HEK293 (cell line): ENCODE data around the gene TEKTIP1.

ENCODE experiments used
- CTCF ChIA-PET: fragments of 350-600 bp; formaldehyde crosslinking; extraction: SDS; loops from one replicate; lab custom pipeline; 2021; ENCODE audit warnings: antibody characterized with exemption; lab: Yijun Ruan, JAX
- POLR2A ChIA-PET: fragments of 300-600 bp; formaldehyde crosslinking; extraction: SDS; loops from one replicate; lab custom pipeline; 2020; ENCODE audit warnings: antibody characterized with exemption, inconsistent platforms; lab: Yijun Ruan, JAX
- H3K27ac ChIP-seq: fragments of 200-500 bp; sonication (Bioruptor generic); 2 replicates; pipeline ENCODE4 v1.5.1; 2014; ENCODE audit warnings: low read depth, low read length, control low read depth, inconsistent platforms; ENCODE audit errors: extremely low read depth
- H3K36me3 ChIP-seq, 2 experiments: fragments of 200-500 bp in 1 of 2; sonication (Bioruptor generic) in 1 of 2; 1 replicate in 1 of 2; 2 replicates in 1 of 2; pipeline ENCODE4 v1.5.1; 2014 to 2017; ENCODE audit warnings: inconsistent platforms in 2 of 2, low read length in 2 of 2; ENCODE audit not compliant: control insufficient read depth in 2 of 2, insufficient read depth in 1 of 2
- H3K4me1 ChIP-seq: fragments of 200-500 bp; sonication (Bioruptor generic); 2 replicates; pipeline ENCODE4 v1.5.1; 2014; ENCODE audit warnings: mild to moderate bottlenecking, low read length, inconsistent platforms; ENCODE audit not compliant: control insufficient read depth, insufficient read depth
- H3K4me3 ChIP-seq: 2 replicates; pipeline ENCODE4 v1.5.1; 2011; ENCODE audit warnings: low read depth, mild to moderate bottlenecking, control low read depth, low read length, moderate library complexity
- H3K9me3 ChIP-seq: fragments of 200-500 bp; sonication (Bioruptor generic); 2 replicates; pipeline ENCODE4 v1.5.1; 2014; ENCODE audit warnings: low read depth, low read length, inconsistent platforms; ENCODE audit not compliant: control insufficient read depth, insufficient read depth
- BCL11B ChIP-seq: fragments of 450-650 bp; formaldehyde crosslinking; IDR thresholded peaks from 2 replicates; pipeline ENCODE4 v1.5.1; 2016; ENCODE audit warnings: low read depth, missing biosample characterization, missing genetic modification characterization
- SALL2 ChIP-seq: fragments of 450-650 bp; formaldehyde crosslinking; IDR thresholded peaks from 2 replicates; pipeline ENCODE4 v1.5.0; 2017; ENCODE audit warnings: missing biosample characterization, mild to moderate bottlenecking, missing genetic modification characterization, borderline replicate concordance
- WT1 ChIP-seq: fragments of 450-650 bp; formaldehyde crosslinking; IDR thresholded peaks from 2 replicates; pipeline ENCODE4 v1.5.1; 2016; ENCODE audit warnings: missing biosample characterization, missing genetic modification characterization
- ZFHX2 ChIP-seq: fragments of 450-650 bp; formaldehyde crosslinking; conservative IDR thresholded peaks from 2 replicates; pipeline ENCODE4 v1.5.1; 2016; ENCODE audit warnings: missing biosample characterization, missing genetic modification characterization
- ZFP41 ChIP-seq: fragments of 450-650 bp; formaldehyde crosslinking; IDR thresholded peaks from 2 replicates; pipeline ENCODE4 v1.5.1; 2016; ENCODE audit warnings: missing biosample characterization, missing genetic modification characterization, borderline replicate concordance
- ZNF184 ChIP-seq: fragments of 450-650 bp; IDR thresholded peaks from 2 replicates; pipeline ENCODE4 v1.5.1; 2018; ENCODE audit warnings: missing biosample characterization, mild to moderate bottlenecking, missing genetic modification characterization
- ZNF19 ChIP-seq: fragments of 450-650 bp; formaldehyde crosslinking; IDR thresholded peaks from 2 replicates; pipeline ENCODE4; 2016; ENCODE audit warnings: missing biosample characterization, missing genetic modification characterization, low read depth
- ZNF223 ChIP-seq: fragments of 450-650 bp; formaldehyde crosslinking; IDR thresholded peaks from 2 replicates; pipeline ENCODE4 v1.5.1; 2016; ENCODE audit warnings: missing biosample characterization, missing genetic modification characterization
- ZNF302 ChIP-seq: fragments of 450-650 bp; formaldehyde crosslinking; IDR thresholded peaks from 2 replicates; pipeline ENCODE4 v1.5.1; 2016; ENCODE audit warnings: missing biosample characterization, missing genetic modification characterization, low read depth
- ZNF426 ChIP-seq: fragments of 450-650 bp; formaldehyde crosslinking; IDR thresholded peaks from 2 replicates; pipeline ENCODE4 v1.5.1; 2017; ENCODE audit warnings: missing biosample characterization, missing genetic modification characterization, mild to moderate bottlenecking, inconsistent platforms, moderate library complexity
- ZNF670 ChIP-seq: fragments of 450-650 bp; formaldehyde crosslinking; IDR thresholded peaks from 2 replicates; pipeline ENCODE4 v1.5.1; 2016; ENCODE audit warnings: missing biosample characterization, missing genetic modification characterization, low read depth
- ZNF747 ChIP-seq: fragments of 450-650 bp; formaldehyde crosslinking; IDR thresholded peaks from 2 replicates; pipeline ENCODE4 v1.5.1; 2016; ENCODE audit warnings: missing biosample characterization, missing genetic modification characterization
- ZNF768 ChIP-seq: fragments of 450-650 bp; formaldehyde crosslinking; IDR thresholded peaks from 2 replicates; pipeline ENCODE4 v1.5.1; 2018; ENCODE audit warnings: missing biosample characterization, mild to moderate bottlenecking, missing genetic modification characterization
- ZNF785 ChIP-seq: fragments of 450-650 bp; formaldehyde crosslinking; IDR thresholded peaks from 2 replicates; pipeline ENCODE4 v1.5.1; 2016; ENCODE audit warnings: missing biosample characterization, missing genetic modification characterization
- ZSCAN30 ChIP-seq: fragments of 450-650 bp; IDR thresholded peaks from 2 replicates; pipeline ENCODE4 v1.5.1; 2018; ENCODE audit warnings: missing biosample characterization, mild to moderate bottlenecking, missing genetic modification characterization, moderate library complexity
- TF ChIP-seq, protein P1 (sequence below): fragments of 450-650 bp; formaldehyde crosslinking; IDR thresholded peaks from 2 replicates; pipeline ENCODE4 v1.5.1; 2017; ENCODE audit warnings: missing biosample characterization, missing genetic modification characterization
- TF ChIP-seq, protein P2 (sequence below): fragments of 450-650 bp; formaldehyde crosslinking; IDR thresholded peaks from 2 replicates; pipeline ENCODE4 v1.5.1; 2017; ENCODE audit warnings: missing biosample characterization, missing genetic modification characterization
- TF ChIP-seq, protein P3 (sequence below): fragments of 450-650 bp; formaldehyde crosslinking; IDR thresholded peaks from 2 replicates; pipeline ENCODE4 v1.5.1; 2016; ENCODE audit warnings: missing biosample characterization, missing genetic modification characterization
- TF ChIP-seq, protein P4 (sequence below): fragments of 450-650 bp; formaldehyde crosslinking; IDR thresholded peaks from 2 replicates; pipeline ENCODE4 v1.5.1; 2016; ENCODE audit warnings: missing biosample characterization, missing genetic modification characterization
- TF ChIP-seq, protein P5 (sequence below): fragments of 450-650 bp; formaldehyde crosslinking; optimal IDR thresholded peaks from 2 replicates; pipeline ENCODE3; 2016; ENCODE audit warnings: missing biosample characterization, mild to moderate bottlenecking, missing genetic modification characterization
- TF ChIP-seq, protein P6 (sequence below): sonication (generic); formaldehyde crosslinking; IDR thresholded peaks from 2 replicates; pipeline ENCODE4 v1.8.1; 2022; ENCODE audit warnings: mild to moderate bottlenecking, moderate library complexity, missing genetic modification reagents

The TEKTIP1 gene

DNA sequence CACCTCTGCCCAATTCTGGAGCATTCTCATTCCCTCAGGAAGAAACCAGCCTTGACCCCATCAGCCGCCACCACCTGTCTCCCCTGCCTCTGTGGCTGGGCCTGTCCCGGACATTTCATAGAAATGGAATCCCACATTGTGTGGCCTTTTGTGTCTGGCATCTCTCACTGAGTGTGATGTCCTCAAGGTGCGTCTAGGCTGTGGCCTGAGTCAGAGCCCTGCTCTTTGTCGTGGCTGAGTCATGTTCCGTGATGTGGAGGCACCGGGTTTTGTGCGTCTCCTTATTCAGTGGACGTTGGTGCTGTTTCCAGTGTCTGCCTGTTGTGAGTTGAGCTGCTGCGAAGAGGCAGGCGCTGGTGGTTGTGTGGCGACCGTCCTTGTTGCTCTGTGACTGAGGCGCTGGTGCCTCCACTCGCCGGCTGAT lies 29.4 kb upstream of the TEKTIP1 start (continued):
- no peak for TF ChIP-seq ZNF670 (tag by site-specific recombination)
- TF ChIP-seq, protein P1, sequence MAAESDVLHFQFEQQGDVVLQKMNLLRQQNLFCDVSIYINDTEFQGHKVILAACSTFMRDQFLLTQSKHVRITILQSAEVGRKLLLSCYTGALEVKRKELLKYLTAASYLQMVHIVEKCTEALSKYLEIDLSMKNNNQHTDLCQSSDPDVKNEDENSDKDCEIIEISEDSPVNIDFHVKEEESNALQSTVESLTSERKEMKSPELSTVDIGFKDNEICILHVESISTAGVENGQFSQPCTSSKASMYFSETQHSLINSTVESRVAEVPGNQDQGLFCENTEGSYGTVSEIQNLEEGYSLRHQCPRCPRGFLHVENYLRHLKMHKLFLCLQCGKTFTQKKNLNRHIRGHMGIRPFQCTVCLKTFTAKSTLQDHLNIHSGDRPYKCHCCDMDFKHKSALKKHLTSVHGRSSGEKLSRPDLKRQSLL (tag by site-specific recombination): no peak
- no peak for TF ChIP-seq ZNF302 (tag by site-specific recombination)

DNA sequence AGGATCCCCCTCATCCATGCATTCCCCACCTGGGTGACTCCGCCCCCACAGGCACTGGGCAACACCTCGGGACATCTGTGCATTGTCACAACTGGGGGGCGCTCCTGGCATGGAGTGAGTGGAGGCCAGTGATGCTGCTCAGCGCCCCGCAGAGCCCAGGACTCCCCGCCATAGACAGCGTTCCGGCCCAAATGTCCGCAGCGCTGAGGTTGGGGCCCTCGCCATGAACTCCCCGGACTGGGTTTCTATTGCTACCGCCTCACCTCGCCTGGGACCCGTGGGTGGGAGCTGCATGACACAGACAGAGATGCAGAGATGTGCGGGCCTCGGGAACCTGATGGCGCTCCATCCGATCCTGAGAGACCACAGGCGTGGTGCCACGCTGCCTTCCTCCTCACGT lies 28.2 kb upstream of the TEKTIP1 start:
- Histone ChIP-seq H3K36me3 (peaks cover 14 to 57% of the 10 kb centered on the region in 2 experiments; a peak in 2 of 3 replicates), H3K27ac (no peak overlapping the region), H3K4me1 (peaks cover 2% of the 10 kb centered on the region; the same call in 1 of the 2 replicates), H3K9me3 (no peaks in the 10 kb centered on the region), H3K4me3 (no peak overlapping the region)
- TF ChIP-seq ZNF768 (tag by site-specific recombination) (no peak), ZNF747 (tag by site-specific recombination) (no peak), ZNF19 (tag by site-specific recombination) (no peak), ZNF785 (tag by site-specific recombination) (no peak), WT1 (tag by site-specific recombination) (no peak), ZFP41 (tag by site-specific recombination) (no peak), ZNF184 (tag by site-specific recombination) (no peak), SALL2 (no peak), ZSCAN30 (tag by site-specific recombination) (no peak), ZNF223 (tag by site-specific recombination) (no peak), ZFHX2 (no peak; the same call in 1 of the 2 replicates), BCL11B (tag by site-specific recombination) (no peak), ZNF426 (tag by site-specific recombination) (no peak)
- TF ChIP-seq, protein P2, sequence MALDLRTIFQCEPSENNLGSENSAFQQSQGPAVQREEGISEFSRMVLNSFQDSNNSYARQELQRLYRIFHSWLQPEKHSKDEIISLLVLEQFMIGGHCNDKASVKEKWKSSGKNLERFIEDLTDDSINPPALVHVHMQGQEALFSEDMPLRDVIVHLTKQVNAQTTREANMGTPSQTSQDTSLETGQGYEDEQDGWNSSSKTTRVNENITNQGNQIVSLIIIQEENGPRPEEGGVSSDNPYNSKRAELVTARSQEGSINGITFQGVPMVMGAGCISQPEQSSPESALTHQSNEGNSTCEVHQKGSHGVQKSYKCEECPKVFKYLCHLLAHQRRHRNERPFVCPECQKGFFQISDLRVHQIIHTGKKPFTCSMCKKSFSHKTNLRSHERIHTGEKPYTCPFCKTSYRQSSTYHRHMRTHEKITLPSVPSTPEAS (tag by site-specific recombination): no peak
- TF ChIP-seq, protein P3, sequence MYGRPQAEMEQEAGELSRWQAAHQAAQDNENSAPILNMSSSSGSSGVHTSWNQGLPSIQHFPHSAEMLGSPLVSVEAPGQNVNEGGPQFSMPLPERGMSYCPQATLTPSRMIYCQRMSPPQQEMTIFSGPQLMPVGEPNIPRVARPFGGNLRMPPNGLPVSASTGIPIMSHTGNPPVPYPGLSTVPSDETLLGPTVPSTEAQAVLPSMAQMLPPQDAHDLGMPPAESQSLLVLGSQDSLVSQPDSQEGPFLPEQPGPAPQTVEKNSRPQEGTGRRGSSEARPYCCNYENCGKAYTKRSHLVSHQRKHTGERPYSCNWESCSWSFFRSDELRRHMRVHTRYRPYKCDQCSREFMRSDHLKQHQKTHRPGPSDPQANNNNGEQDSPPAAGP (tag by site-specific recombination): no peak
- TF ChIP-seq, protein P4, sequence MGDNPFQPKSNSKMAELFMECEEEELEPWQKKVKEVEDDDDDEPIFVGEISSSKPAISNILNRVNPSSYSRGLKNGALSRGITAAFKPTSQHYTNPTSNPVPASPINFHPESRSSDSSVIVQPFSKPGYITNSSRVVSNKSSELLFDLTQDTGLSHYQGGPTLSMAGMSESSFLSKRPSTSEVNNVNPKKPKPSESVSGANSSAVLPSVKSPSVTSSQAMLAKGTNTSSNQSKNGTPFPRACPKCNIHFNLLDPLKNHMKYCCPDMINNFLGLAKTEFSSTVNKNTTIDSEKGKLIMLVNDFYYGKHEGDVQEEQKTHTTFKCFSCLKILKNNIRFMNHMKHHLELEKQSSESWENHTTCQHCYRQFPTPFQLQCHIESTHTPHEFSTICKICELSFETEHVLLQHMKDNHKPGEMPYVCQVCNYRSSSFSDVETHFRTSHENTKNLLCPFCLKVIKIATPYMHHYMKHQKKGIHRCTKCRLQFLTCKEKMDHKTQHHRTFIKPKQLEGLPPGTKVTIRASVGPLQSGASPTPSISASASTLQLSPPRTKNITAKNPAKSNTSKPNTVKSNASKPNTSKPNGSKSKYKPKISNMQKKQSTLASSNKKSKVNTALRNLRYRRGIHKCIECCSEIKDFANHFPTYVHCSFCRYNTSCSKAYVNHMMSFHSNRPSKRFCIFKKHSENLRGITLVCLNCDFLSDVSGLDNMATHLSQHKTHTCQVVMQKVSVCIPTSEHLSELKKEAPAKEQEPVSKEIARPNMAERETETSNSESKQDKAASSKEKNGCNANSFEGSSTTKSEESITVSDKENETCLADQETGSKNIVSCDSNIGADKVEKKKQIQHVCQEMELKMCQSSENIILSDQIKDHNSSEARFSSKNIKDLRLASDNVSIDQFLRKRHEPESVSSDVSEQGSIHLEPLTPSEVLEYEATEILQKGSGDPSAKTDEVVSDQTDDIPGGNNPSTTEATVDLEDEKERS (tag by site-specific recombination): no peak
- TF ChIP-seq, protein P5, sequence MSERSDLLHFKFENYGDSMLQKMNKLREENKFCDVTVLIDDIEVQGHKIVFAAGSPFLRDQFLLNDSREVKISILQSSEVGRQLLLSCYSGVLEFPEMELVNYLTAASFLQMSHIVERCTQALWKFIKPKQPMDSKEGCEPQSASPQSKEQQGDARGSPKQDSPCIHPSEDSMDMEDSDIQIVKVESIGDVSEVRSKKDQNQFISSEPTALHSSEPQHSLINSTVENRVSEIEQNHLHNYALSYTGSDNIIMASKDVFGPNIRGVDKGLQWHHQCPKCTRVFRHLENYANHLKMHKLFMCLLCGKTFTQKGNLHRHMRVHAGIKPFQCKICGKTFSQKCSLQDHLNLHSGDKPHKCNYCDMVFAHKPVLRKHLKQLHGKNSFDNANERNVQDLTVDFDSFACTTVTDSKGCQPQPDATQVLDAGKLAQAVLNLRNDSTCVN (tag by site-specific recombination): no peak
- TF ChIP-seq, protein P6, sequence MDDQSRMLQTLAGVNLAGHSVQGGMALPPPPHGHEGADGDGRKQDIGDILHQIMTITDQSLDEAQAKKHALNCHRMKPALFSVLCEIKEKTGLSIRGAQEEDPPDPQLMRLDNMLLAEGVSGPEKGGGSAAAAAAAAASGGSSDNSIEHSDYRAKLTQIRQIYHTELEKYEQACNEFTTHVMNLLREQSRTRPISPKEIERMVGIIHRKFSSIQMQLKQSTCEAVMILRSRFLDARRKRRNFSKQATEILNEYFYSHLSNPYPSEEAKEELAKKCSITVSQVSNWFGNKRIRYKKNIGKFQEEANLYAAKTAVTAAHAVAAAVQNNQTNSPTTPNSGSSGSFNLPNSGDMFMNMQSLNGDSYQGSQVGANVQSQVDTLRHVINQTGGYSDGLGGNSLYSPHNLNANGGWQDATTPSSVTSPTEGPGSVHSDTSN (CRISPR knock-in tag): no peak
- ChIA-PET POLR2A (interaction anchor here (1.5 kb wide), 1 partner anchor 10 kb away, joined by 5 read pairs; the partner anchor contains the start of gene DOHH), CTCF (no interaction called here)
